ENCODE results near the gene C3orf18.

C3orf18 gene

GRCh38 chr3:50587806-50588758 lies 20.5 kb upstream of the C3orf18 start (continued):
- TF ChIP-seq ZNF214 (tag by site-specific recombination; IDR thresholded peaks at IDR 0.05; ENCODE audit: borderline replicate concordance), result no peak
- no peak for TF ChIP-seq BCL11A (tag by site-specific recombination; IDR thresholded peaks at IDR 0.05; ENCODE audit: low read depth)
- no peak for TF ChIP-seq ZBTB1 (tag by site-specific recombination; IDR thresholded peaks at IDR 0.05)
- TF ChIP-seq PRDM10 (tag by site-specific recombination; IDR thresholded peaks at IDR 0.05), result no peak

GRCh38 chr3:50587373-50587772 lies 19.8 kb upstream of the C3orf18 start:
- TF ChIP-seq ZBTB11 (tag by site-specific recombination; conservative IDR thresholded peaks at IDR 0.05; ENCODE audit: low read depth) (no peak), ZNF19 (tag by site-specific recombination; IDR thresholded peaks at IDR 0.05; ENCODE audit: low read depth) (no peak), ZFP69B (tag by site-specific recombination; IDR thresholded peaks at IDR 0.05) (no peak), SP2 (tag by site-specific recombination; IDR thresholded peaks at IDR 0.05) (no peak), ZNF548 (tag by site-specific recombination; IDR thresholded peaks at IDR 0.05) (no peak), ZNF768 (tag by site-specific recombination; IDR thresholded peaks at IDR 0.05) (no peak), MZF1 (tag by site-specific recombination; IDR thresholded peaks at IDR 0.05; ENCODE audit: borderline replicate concordance) (no peak), KLF8 (tag by site-specific recombination; IDR thresholded peaks at IDR 0.05) (no peak)
- no peaks in the 10 kb centered on the region for H3K4me1 ChIP-seq (ENCODE audit: control insufficient read depth, insufficient read depth, low read length)
- ChIA-PET CTCF (interaction anchor here (1.9 kb wide), 1 partner anchor 26 kb away, joined by 6 read pairs; no protein-coding TSS in a partner anchor), POLR2A (interaction anchor here (0.6 kb wide), 1 partner anchor 380 kb away, joined by 3 read pairs; no protein-coding TSS in a partner anchor)
- H3K27ac ChIP-seq (ENCODE audit: extremely low read depth, low read depth, low read length), result no peak overlapping the region
- no peaks in the 10 kb centered on the region for H3K9me3 ChIP-seq (ENCODE audit: control insufficient read depth, insufficient read depth, low read depth, low read length)
- H3K4me3 ChIP-seq (ENCODE audit: low read depth, low read length), result no peak overlapping the region
- H3K36me3 ChIP-seq (ENCODE audit: control insufficient read depth in 2 of 2, insufficient read depth in 1 of 2, low read length in 2 of 2), result peaks cover 0 to 16% of the 10 kb centered on the region in 2 experiments; a peak in 1 of 3 replicates

- Histone ChIP-seq H3K4me1 (ENCODE audit: control insufficient read depth, insufficient read depth, low read length) (no peaks in the 10 kb centered on the region), H3K4me3 (ENCODE audit: low read depth, low read length) (no peak overlapping the region), H3K27ac (ENCODE audit: extremely low read depth, low read depth, low read length) (no peak overlapping the region), H3K9me3 (ENCODE audit: control insufficient read depth, insufficient read depth, low read depth, low read length) (no peaks in the 10 kb centered on the region), H3K36me3 (ENCODE audit: control insufficient read depth in 2 of 2, insufficient read depth in 1 of 2, low read length in 2 of 2) (peaks cover 0 to 22% of the 10 kb centered on the region in 2 experiments; a peak in 1 of 3 replicates)
- CTCF ChIA-PET, result interaction anchor here (0.8 to 1.9 kb wide), 3 partner anchors 14 to 27 kb away, joined by 3 to 6 read pairs (median 4); partner anchors contain the start of gene CISH
- POLR2A ChIA-PET, result interaction anchor here (0.7 kb wide), 2 partner anchors 29 to 204 kb away, joined by 3 to 4 read pairs; no protein-coding TSS in a partner anchor
- TF ChIP-seq ZNF155 (tag by site-specific recombination; IDR thresholded peaks at IDR 0.05) (no peak), ZNF600 (tag by site-specific recombination; IDR thresholded peaks at IDR 0.05) (no peak), ZNF768 (tag by site-specific recombination; IDR thresholded peaks at IDR 0.05) (no peak), ZNF266 (tag by site-specific recombination; IDR thresholded peaks at IDR 0.05; ENCODE audit: low read depth) (no peak), ZBTB11 (tag by site-specific recombination; conservative IDR thresholded peaks at IDR 0.05; ENCODE audit: low read depth) (no peak), ZNF473 (tag by site-specific recombination; IDR thresholded peaks at IDR 0.05) (no peak), YY1 (tag by site-specific recombination; IDR thresholded peaks at IDR 0.05) (no peak), ZNF529 (tag by site-specific recombination; IDR thresholded peaks at IDR 0.05; ENCODE audit: insufficient replicate concordance) (no peak), ZNF596 (tag by site-specific recombination; IDR thresholded peaks at IDR 0.05) (no peak), ZNF391 (tag by site-specific recombination; IDR thresholded peaks at IDR 0.05; ENCODE audit: borderline replicate concordance, low read depth) (no peak)
Measured at GRCh38 chr3:50586763-50587070, 19.2 kb upstream of the C3orf18 start.

Measured in HEK293 (cell line).